GM19438 (cell line): ENCODE results near the gene HIVEP3.

Experiments
- ATAC-seq: cut with Tn5 transposase; IDR thresholded peaks from one replicate; pipeline ENCODE4 v1.9.1; 2021; ENCODE audit warnings: low read depth; ENCODE audit not compliant: unreplicated experiment

HIVEP3 gene

GRCh38 chr1:41795205-41795762, 123.4 kb downstream of the HIVEP3 start:
- no peak for ATAC-seq

GRCh38 chr1:41794031-41794430, 124.7 kb downstream of the HIVEP3 start:
- no peak for ATAC-seq

GRCh38 chr1:41792485-41792770, 126.3 kb downstream of the HIVEP3 start:
- no peak for ATAC-seq

DNA sequence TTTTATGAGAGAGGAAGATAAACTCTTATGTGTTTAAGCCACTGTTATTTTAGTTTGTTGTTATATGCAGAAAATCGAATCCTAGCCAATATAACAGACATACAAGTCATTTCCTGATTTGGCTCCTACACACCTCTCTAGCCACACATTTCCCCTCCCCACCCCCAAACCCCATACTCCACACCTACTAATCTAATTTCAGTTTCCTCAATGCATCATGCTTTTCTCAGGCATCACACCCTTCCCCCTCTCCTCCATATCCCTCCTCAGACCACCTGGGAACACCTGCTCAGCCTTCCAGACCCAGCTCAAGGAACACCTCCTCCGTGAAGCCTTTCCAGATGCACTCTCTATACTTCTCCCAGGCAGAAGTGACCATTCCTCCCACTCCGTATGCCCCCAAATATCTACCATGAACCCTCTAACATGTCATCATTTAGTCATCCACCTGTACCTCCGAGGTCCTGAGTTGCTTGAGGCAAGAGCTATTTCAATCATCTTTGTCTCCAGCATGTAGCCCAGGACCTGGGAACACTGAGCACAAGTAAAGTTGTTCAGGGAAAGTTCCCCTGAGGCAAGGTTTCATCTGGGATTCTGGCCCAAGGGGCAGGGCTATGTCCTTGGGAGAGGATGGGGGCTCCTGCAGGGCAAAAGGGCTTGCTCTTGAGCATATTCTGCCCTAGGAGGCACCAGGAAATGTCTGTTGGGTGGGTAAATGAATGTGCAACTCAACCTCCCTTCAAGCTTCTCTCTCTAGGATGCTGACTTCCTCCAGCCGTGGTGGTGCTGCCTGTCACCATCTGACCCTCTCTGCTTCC, 126.8 kb downstream of the HIVEP3 start:
- no peak for ATAC-seq

GRCh38 chr1:41790351-41790750, 128.4 kb downstream of the HIVEP3 start:
- no peak for ATAC-seq

DNA sequence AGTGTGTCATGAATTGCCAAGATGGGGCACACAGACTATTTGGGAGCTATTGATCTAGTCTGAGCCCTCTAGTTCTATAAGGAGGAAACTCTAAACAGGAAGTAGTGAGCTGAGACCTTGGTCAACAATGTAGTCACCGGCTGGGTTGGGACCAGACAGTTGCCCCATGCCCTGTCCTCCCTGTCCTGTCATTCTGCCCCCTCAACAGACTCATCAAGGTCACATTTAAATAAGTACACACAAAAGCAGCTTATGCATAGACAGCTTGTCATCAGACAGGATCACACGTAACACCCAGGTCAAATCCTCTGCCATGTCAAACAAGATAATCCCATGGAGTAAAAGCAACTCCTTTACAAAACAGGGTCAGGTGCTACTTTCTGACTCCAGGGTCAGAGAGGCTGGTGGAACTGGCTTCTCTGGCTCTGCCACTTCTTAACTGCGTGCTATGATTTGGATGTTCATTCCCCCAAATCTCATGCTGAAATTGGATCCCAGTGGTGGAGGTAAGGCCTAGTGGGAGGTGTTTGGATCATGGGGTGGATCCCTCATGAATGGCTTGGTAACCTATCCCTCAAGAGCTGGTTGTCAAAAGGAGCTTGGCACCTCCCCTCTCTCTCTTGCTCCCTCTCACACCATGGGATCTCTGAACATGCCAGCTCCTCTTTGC, 128.9 kb downstream of the HIVEP3 start:
- no peak for ATAC-seq

- no peak for ATAC-seq
These were observed 130.3 kb downstream of the HIVEP3 start for GRCh38 chr1:41788427-41788826.

GRCh38 chr1:41784531-41785274, 134.0 kb downstream of the HIVEP3 start:
- no peak for ATAC-seq

GRCh38 chr1:41783189-41783639, 135.5 kb downstream of the HIVEP3 start:
- no peak for ATAC-seq

GRCh38 chr1:41780916-41781315, 137.8 kb downstream of the HIVEP3 start:
- no peak for ATAC-seq

GRCh38 chr1:41780322-41780721, 138.4 kb downstream of the HIVEP3 start:
- no peak for ATAC-seq

GRCh38 chr1:41779360-41779759, 139.4 kb downstream of the HIVEP3 start:
- no peak for ATAC-seq

DNA sequence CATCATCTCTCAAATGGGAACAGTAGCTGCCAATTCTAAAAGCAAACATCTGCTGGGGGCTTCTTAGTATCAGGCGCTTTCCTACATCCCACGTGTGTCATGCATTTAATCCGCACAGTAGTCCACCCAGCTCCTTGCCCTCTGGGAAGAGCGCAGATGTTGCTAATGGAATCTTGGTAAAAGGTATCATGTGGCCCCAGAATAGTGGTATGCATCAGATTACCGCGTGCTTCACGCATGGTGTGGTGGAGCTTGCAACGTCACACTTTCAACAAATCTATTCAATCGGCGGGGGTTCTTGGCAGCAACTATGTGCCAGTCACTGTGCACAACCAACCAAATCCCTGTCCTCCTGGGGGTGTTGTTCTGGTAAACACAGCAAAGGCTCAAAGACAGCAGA, 141.0 kb downstream of the HIVEP3 start:
- ATAC-seq = no peak

GRCh38 chr1:41776891-41777441, 141.8 kb downstream of the HIVEP3 start:
- no peak for ATAC-seq

GRCh38 chr1:41775956-41776585, 142.7 kb downstream of the HIVEP3 start:
- ATAC-seq = no peak

GRCh38 chr1:41774471-41774990, 144.2 kb downstream of the HIVEP3 start:
- no peak for ATAC-seq

DNA sequence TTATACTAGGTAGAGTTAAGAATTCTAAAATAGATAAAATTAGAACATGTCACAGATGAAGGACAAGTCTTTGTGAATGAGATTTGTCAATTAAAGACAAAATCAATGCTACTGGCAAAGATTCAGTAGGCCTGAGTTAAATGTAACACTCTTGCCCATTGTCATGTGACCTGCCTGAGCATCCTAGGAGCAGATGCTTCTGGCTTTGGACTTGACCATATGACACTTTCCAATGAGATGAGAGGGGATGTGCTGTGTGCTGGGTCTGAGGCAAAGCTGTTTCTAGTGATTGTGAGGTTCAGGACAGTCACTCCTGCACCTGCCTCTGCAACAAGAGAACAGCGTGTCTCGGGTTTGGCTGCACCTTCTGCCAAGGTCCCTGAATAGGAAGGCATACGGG, 144.9 kb downstream of the HIVEP3 start:
- no peak for ATAC-seq

DNA sequence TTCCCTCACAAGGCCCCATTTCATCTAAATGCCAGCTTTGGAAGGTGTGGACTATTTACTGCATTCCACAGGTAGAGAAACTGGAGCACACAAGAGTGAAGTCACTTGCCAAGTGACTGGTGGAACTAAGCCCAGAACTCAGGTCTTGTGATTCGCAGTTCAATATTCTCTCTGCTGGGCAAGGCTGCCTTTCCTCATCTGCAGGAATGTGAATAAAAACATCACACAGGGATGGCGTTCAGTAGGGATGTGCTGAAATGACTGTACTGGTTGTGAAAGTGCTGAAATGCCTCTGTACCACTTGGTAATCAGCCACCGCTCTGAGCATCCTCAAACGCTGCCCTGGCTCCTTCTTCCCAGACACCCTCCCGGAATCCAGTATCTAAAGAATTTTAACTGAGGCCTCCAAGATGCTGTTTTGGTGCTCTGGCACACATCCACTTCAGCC, 145.6 kb downstream of the HIVEP3 start:
- ATAC-seq = no peak

DNA sequence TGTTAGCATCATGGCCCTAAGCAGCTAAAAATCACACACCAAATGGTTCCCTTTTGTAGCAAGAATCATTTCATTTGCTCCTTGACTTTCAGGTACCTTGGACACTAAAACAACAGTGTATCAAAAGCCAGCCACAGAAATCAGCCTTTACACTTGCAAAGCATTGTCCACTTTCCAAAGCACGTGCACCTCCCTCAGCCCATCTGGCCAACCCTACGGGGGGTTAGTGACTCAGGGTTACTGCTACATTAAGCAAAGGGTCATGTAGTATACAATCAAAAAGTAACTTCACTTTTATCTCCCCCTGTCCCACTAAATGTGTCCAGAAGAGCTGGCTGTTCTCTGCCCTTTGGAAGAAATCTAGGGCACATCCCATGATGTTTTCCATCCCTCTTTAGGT, 149.7 kb downstream of the HIVEP3 start:
- no peak for ATAC-seq

GRCh38 chr1:41768583-41768982, 150.1 kb downstream of the HIVEP3 start:
- no peak for ATAC-seq
